ENCODE results near the gene SETD4.

DNA sequence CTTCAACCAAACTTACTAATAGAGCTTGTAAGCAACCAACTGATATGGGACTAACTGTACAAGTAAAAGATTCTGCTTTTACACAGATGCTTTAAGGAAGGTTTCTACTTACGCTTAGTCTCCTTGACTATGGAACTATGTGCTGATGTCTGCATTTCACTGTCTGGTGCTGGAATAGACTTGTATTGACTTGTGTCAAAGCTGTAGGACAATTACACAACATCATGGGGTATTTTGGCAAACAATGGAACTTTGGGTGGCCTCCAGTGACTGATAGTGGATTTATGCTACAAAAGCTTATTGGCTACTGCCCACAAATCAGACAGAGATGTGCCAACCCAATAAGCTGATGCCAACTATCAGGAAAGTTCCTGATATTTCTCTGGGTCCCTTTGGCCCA is 20.1 kb upstream of the SETD4 start:
- TF ChIP-seq JUND (IDR thresholded peaks at IDR 0.05) (peak; percentile 38 to 78), RAD21 (IDR thresholded peaks at IDR 0.05) (peak; percentile 36 to 42), YY1 (IDR thresholded peaks at IDR 0.05) (peak; percentile 79), ATF3 (IDR thresholded peaks at IDR 0.05) (no peak), HNF4A (conservative IDR thresholded peaks at IDR 0.05) (peak; percentile 65 to 77), REST (IDR thresholded peaks at IDR 0.05) (peak; percentile 87), SP1 (IDR thresholded peaks at IDR 0.05) (peak; percentile 79)
- TF ChIP-seq, protein P1, sequence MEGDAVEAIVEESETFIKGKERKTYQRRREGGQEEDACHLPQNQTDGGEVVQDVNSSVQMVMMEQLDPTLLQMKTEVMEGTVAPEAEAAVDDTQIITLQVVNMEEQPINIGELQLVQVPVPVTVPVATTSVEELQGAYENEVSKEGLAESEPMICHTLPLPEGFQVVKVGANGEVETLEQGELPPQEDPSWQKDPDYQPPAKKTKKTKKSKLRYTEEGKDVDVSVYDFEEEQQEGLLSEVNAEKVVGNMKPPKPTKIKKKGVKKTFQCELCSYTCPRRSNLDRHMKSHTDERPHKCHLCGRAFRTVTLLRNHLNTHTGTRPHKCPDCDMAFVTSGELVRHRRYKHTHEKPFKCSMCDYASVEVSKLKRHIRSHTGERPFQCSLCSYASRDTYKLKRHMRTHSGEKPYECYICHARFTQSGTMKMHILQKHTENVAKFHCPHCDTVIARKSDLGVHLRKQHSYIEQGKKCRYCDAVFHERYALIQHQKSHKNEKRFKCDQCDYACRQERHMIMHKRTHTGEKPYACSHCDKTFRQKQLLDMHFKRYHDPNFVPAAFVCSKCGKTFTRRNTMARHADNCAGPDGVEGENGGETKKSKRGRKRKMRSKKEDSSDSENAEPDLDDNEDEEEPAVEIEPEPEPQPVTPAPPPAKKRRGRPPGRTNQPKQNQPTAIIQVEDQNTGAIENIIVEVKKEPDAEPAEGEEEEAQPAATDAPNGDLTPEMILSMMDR (IDR thresholded peaks at IDR 0.05; ENCODE audit: low read depth, low read length, missing input control) = no peak
- TF ChIP-seq, protein P2, sequence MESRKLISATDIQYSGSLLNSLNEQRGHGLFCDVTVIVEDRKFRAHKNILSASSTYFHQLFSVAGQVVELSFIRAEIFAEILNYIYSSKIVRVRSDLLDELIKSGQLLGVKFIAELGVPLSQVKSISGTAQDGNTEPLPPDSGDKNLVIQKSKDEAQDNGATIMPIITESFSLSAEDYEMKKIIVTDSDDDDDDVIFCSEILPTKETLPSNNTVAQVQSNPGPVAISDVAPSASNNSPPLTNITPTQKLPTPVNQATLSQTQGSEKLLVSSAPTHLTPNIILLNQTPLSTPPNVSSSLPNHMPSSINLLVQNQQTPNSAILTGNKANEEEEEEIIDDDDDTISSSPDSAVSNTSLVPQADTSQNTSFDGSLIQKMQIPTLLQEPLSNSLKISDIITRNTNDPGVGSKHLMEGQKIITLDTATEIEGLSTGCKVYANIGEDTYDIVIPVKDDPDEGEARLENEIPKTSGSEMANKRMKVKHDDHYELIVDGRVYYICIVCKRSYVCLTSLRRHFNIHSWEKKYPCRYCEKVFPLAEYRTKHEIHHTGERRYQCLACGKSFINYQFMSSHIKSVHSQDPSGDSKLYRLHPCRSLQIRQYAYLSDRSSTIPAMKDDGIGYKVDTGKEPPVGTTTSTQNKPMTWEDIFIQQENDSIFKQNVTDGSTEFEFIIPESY (IDR thresholded peaks at IDR 0.05) = peak; percentile 85

Measured in liver (tissue), 3 donors.